HepG2 (cell line): ENCODE measurements around the gene RTRAF. TPM values are rescaled to one million over a fixed set of nuclear protein-coding genes. Genes with fewer than 3 reads are reported as not detected.

Experiments used
- ATAC-seq: fragments of 200-7000 bp; cut with Tn5 transposase; 3 replicates; pipeline ENCODE4 v1.9.1; 2020; ENCODE audit warnings: mild to moderate bottlenecking, moderate library complexity
- BruUV-seq: library from RNA; stranded (reverse); fragments of 400-500 nt; replicated peaks from 2 replicates; lab custom pipeline; 2021; lab: Mats Ljungman, UMichigan
- CTCF ChIA-PET: fragments of 300-600 bp; formaldehyde crosslinking; extraction: SDS; loops from one replicate; lab custom pipeline; 2021; ENCODE audit warnings: low total read pairs, inconsistent platforms, low intra/inter-chr PET ratio; lab: Yijun Ruan, JAX
- POLR2A ChIA-PET: fragments of 350-600 bp; sonication (Branson Sonifier 250); formaldehyde crosslinking; loops from one replicate; lab custom pipeline; 2020; ENCODE audit warnings: antibody characterized with exemption, inconsistent platforms; lab: Yijun Ruan, JAX
- DNase-seq: peaks from one replicate; pipeline ENCODE4 v3.0.0-alpha.2; 2015; ENCODE audit warnings: low spot score
- FAIRE-seq: peaks from 3 replicates; lab custom pipeline; 2011; peaks lifted over from hg19 to GRCh38; lab: Jason Lieb, UNC
- H2AFZ ChIP-seq: one replicate; pipeline ENCODE4 v1.6.1; 2011; ENCODE audit warnings: low read length, inconsistent platforms
- H3K27ac ChIP-seq: fragments of 300-600 bp; 3 replicates; pipeline ENCODE4 v1.8.0; 2011; ENCODE audit warnings: mixed run types, mild to moderate bottlenecking, mixed read lengths, low read length, inconsistent platforms; ENCODE audit not compliant: insufficient read depth; ENCODE audit errors: extremely low read length
- H3K27me3 ChIP-seq, 2 experiments: fragments of 200-600 bp in 1 of 2; 2 replicates in 1 of 2; 3 replicates in 1 of 2; pipeline versions ENCODE4 v1.6.0 to v1.8.0; 2011; ENCODE audit warnings: low read length in 2 of 2, mild to moderate bottlenecking in 2 of 2, moderate library complexity in 2 of 2, inconsistent platforms in 1 of 2; ENCODE audit not compliant: insufficient read depth in 2 of 2, control insufficient read depth in 1 of 2
- H3K36me3 ChIP-seq, 2 experiments: fragments of 200-600 bp in 1 of 2; replicated peaks in 1 of 2; 2 replicates in 1 of 2; 3 replicates in 1 of 2; pipeline versions ENCODE4 v1.5.1 to v1.8.0; 2011; ENCODE audit warnings: low read length in 2 of 2, inconsistent platforms in 1 of 2; ENCODE audit not compliant: insufficient read depth in 2 of 2, control insufficient read depth in 1 of 2
- H3K4me1 ChIP-seq: 2 replicates; pipeline ENCODE4 v1.5.1; 2012; ENCODE audit warnings: low read length, inconsistent platforms; ENCODE audit not compliant: insufficient read depth
- H3K4me2 ChIP-seq: 2 replicates; pipeline ENCODE4 v1.6.0; 2011; ENCODE audit warnings: low read depth, low read length, inconsistent platforms
- H3K4me3 ChIP-seq, 3 experiments: fragments of 200-600 bp in 1 of 3; sonication (generic), shearing (Covaris generic) in 1 of 3; replicated peaks in 1 of 3; 2 replicates each; pipeline ENCODE4 v1.5.1; 2011 to 2016; ENCODE audit warnings: low read length in 3 of 3, inconsistent platforms in 2 of 3, low read depth in 2 of 3, mild to moderate bottlenecking in 2 of 3, control low read depth in 1 of 3, mixed read lengths in 1 of 3; ENCODE audit not compliant: insufficient read depth in 1 of 3
- H3K79me2 ChIP-seq: one replicate; pipeline ENCODE4 v1.6.1; 2011; ENCODE audit warnings: low read length, inconsistent platforms; ENCODE audit not compliant: insufficient read depth
- H3K9ac ChIP-seq: 2 replicates; pipeline ENCODE4 v1.6.0; 2011; ENCODE audit warnings: mild to moderate bottlenecking, low read depth, low read length, inconsistent platforms; ENCODE audit not compliant: insufficient read depth
- H3K9me3 ChIP-seq: 2 replicates; pipeline ENCODE4 v1.5.1; 2012; ENCODE audit warnings: mild to moderate bottlenecking, low read length
- H4K20me1 ChIP-seq: 2 replicates; pipeline ENCODE4 v1.6.0; 2011; ENCODE audit warnings: inconsistent platforms, mild to moderate bottlenecking, low read length, moderate library complexity; ENCODE audit not compliant: insufficient read depth
- ARID2 ChIP-seq: sonication (generic); formaldehyde crosslinking; IDR thresholded peaks from 2 replicates; pipeline ENCODE4 v1.8.1; 2022; ENCODE audit warnings: mild to moderate bottlenecking, missing genetic modification reagents, borderline replicate concordance
- E2F5 ChIP-seq: sonication (generic); formaldehyde crosslinking; conservative IDR thresholded peaks from 2 replicates; pipeline ENCODE4 v1.4.0; 2020; ENCODE audit warnings: missing genetic modification reagents
- ESRRA ChIP-seq: sonication (generic); formaldehyde crosslinking; IDR thresholded peaks from 2 replicates; pipeline ENCODE4 v1.5.1; 2020; ENCODE audit warnings: mild to moderate bottlenecking, low read depth, missing genetic modification reagents
- PRMT3 ChIP-seq: sonication (generic); formaldehyde crosslinking; IDR thresholded peaks from 2 replicates; pipeline ENCODE4 v1.8.1; 2022; ENCODE audit warnings: low read depth, mild to moderate bottlenecking, moderate library complexity, missing genetic modification reagents, borderline replicate concordance
- ZNF432 ChIP-seq: sonication (generic); formaldehyde crosslinking; IDR thresholded peaks from 2 replicates; pipeline ENCODE4 v1.5.0; 2020; ENCODE audit warnings: missing genetic modification reagents, mild to moderate bottlenecking, borderline replicate concordance
- ZNF703 ChIP-seq: sonication (generic); formaldehyde crosslinking; IDR thresholded peaks from 2 replicates; pipeline ENCODE4 v1.5.1; 2020; ENCODE audit warnings: missing genetic modification reagents, mild to moderate bottlenecking, moderate library complexity, borderline replicate concordance
- ZUFSP ChIP-seq: sonication (generic); formaldehyde crosslinking; IDR thresholded peaks from 2 replicates; pipeline ENCODE4 v1.9.0; 2021; ENCODE audit warnings: missing genetic modification reagents, mild to moderate bottlenecking, borderline replicate concordance
- WGBS: methylation state at CpG from one replicate; pipeline ENCODE4 v1.1.6; 2017; ENCODE audit warnings: low lambda C conversion rate; 5-methylcytosine and 5-hydroxymethylcytosine counted together
- in situ Hi-C: cut with HindIII; loops from 2 replicates; pipeline ENCODE4 v1.10.0; 2017; ENCODE audit warnings: low pct_unique_long_range_greater_than_20kb; ENCODE audit not compliant: extremely low pct_ligation_motif_present
- intact Hi-C: fragments of 100-400 bp; cut with micrococcal nuclease; formaldehyde crosslinking; loops from one replicate; pipeline ENCODE4 v1.10.0; 2022; ENCODE audit not compliant: unreplicated experiment
- polyA plus RNA-seq, 8 experiments: library from polyadenylated mRNA; depleted of rRNA in 3 of 8; stranded (reverse) in 7 of 8; unstranded in 1 of 8; fragments of >200 nt; fragmentation: Illumina TruSeq in 4 of 8; extraction: Trizol in 4 of 8; gene quantifications; 2 replicates each; pipeline versions ENCODE4 v1.2.1 to v1.2.3, GENCODE V29; 2011 to 2016; ENCODE audit warnings: low read depth in 4 of 8, missing spikeins in 1 of 8, mixed read lengths in 1 of 8; ENCODE audit not compliant: insufficient read depth in 1 of 8
- total RNA-seq, 5 experiments: library from RNA; depleted of rRNA; stranded (reverse); fragments of >200 nt; fragmentation: Illumina TruSeq; extraction: Trizol; gene quantifications; 2 replicates each; pipeline ENCODE4 v1.2.3, GENCODE V29; 2016; ENCODE audit warnings: low read depth in 1 of 5

Gene RTRAF
- total and polyA plus RNA-seq, 2 of the 13 experiments (the other 11 are each of a cell fraction or from before 2014, with no cell fraction given), result 137 to 258 TPM

- 31% methylated on average over 7 of the region's 7 CpGs for WGBS
- intact Hi-C loops, result no loop called here
- in situ Hi-C loops, result no loop called here
Measured at GRCh38 chr14:52052288-52052943, 63.1 kb downstream of the RTRAF start.

More at GRCh38 chr14:52052288-52052943, 63.1 kb downstream of the RTRAF start:
- Histone ChIP-seq H4K20me1 (no peaks in the 10 kb centered on the region), H3K4me1 (peaks cover 13% of the 10 kb centered on the region), H2AFZ (no peak overlapping the region), H3K4me3 (no peak overlapping the region), H3K9me3 (no peaks in the 10 kb centered on the region), H3K36me3 (no peaks in the 10 kb centered on the region), H3K27me3 (peaks cover 0 to 7% of the 10 kb centered on the region in 2 experiments; a peak in 4 of 5 replicates), H3K4me2 (no peak overlapping the region), H3K27ac (no peak overlapping the region)
- POLR2A ChIA-PET, result no interaction called here
- no peak for DNase-seq
- TF ChIP-seq E2F5 (CRISPR knock-in tag), result no peak
- TF ChIP-seq ZNF703 (CRISPR knock-in tag), result no peak
- no peak for TF ChIP-seq ARID2 (CRISPR knock-in tag)
- no peak for TF ChIP-seq ESRRA (CRISPR knock-in tag)
- no peak for TF ChIP-seq ZNF432
- no peak for TF ChIP-seq ZUFSP (CRISPR knock-in tag)
- TF ChIP-seq PRMT3 (CRISPR knock-in tag), result no peak
- TF ChIP-seq, all 625 proteins: peak for 0
- ATAC-seq (no peak), FAIRE-seq (no peak)
- Histone ChIP-seq H3K9ac (no peak overlapping the region), H3K79me2 (no peaks in the 10 kb centered on the region)
- no TSS peak for BruUV-seq
- CTCF ChIA-PET, result no interaction called here
